SU-DHL-6 (cell line): ENCODE measurements around the gene NMT1.

ENCODE experiments used
- H2AFZ ChIP-seq: fragments of 200-600 bp; sonication (generic); 2 replicates; pipeline ENCODE4 v1.6.1; 2014; ENCODE audit warnings: low read depth, mild to moderate bottlenecking, moderate library complexity, mixed read lengths, antibody characterized with exemption, low read length; ENCODE audit not compliant: severe bottlenecking
- H3F3A ChIP-seq: fragments of 200-600 bp; shearing (Covaris generic); 2 replicates; pipeline ENCODE4 v1.6.0; 2016; ENCODE audit warnings: antibody characterized with exemption, mild to moderate bottlenecking; ENCODE audit not compliant: insufficient read depth
- H3K27ac ChIP-seq: fragments of 200-600 bp; sonication (generic); 2 replicates; pipeline ENCODE4 v1.5.1; 2016; ENCODE audit warnings: low read depth, mild to moderate bottlenecking, low read length, moderate library complexity, mixed read lengths
- H3K27me3 ChIP-seq: fragments of 200-600 bp; sonication (generic), shearing (Covaris generic); 2 replicates; pipeline ENCODE4 v1.6.0; 2014; ENCODE audit warnings: mild to moderate bottlenecking, low read length
- H3K36me3 ChIP-seq: fragments of 200-600 bp; sonication (generic); 2 replicates; pipeline ENCODE4 v1.6.1; 2014; ENCODE audit warnings: mild to moderate bottlenecking, low read length, mixed read lengths
- H3K4me2 ChIP-seq: fragments of 300-600, 200-600 bp; shearing (Covaris generic), sonication (generic); 2 replicates; pipeline ENCODE4 v1.6.0; 2014; ENCODE audit warnings: low read length, low read depth, mild to moderate bottlenecking; ENCODE audit not compliant: poor library complexity, severe bottlenecking
- H3K4me3 ChIP-seq: fragments of 200-600 bp; sonication (generic); 2 replicates; pipeline ENCODE4 v1.5.1; 2014; ENCODE audit warnings: antibody characterized with exemption, low read length, mild to moderate bottlenecking, mixed read lengths; ENCODE audit not compliant: insufficient read depth, poor library complexity, severe bottlenecking
- H3K79me2 ChIP-seq: fragments of 200-600 bp; sonication (generic); 2 replicates; pipeline ENCODE4 v1.6.1; 2014; ENCODE audit warnings: mild to moderate bottlenecking, low read length, moderate library complexity; ENCODE audit not compliant: insufficient read depth
- H3K9ac ChIP-seq: fragments of 200-600 bp; sonication (generic); 2 replicates; pipeline ENCODE4 v1.7.0; 2014; ENCODE audit warnings: mild to moderate bottlenecking, low read length
- H3K9me2 ChIP-seq: fragments of 200-600 bp; sonication (generic); replicated peaks from 2 replicates; pipeline ENCODE4 v1.6.1; 2014; ENCODE audit warnings: low read length; ENCODE audit not compliant: insufficient read depth
- H3K9me3 ChIP-seq: fragments of 200-600 bp; sonication (generic); 2 replicates; pipeline ENCODE4 v1.6.1; 2014; ENCODE audit warnings: low read length, mixed read lengths; ENCODE audit not compliant: insufficient read depth
- H4K20me1 ChIP-seq: fragments of 200-600 bp; sonication (generic); 2 replicates; pipeline ENCODE4 v1.6.1; 2014; ENCODE audit warnings: low read depth, mild to moderate bottlenecking, antibody characterized with exemption, low read length, moderate library complexity, mixed read lengths
- CTCF ChIP-seq: fragments of 200-600 bp; sonication (generic); IDR thresholded peaks from one replicate; pipeline ENCODE4 v1.5.1; 2017; ENCODE audit warnings: antibody characterized with exemption, mild to moderate bottlenecking, low read length, moderate library complexity; ENCODE audit not compliant: insufficient read depth, poor library complexity, severe bottlenecking
- EZH2phosphoT487 ChIP-seq: fragments of 200-600 bp; sonication (generic), shearing (Covaris generic); conservative IDR thresholded peaks from 2 replicates; pipeline ENCODE4 v1.6.1; 2018; ENCODE audit warnings: mild to moderate bottlenecking, antibody characterized with exemption, low read length, moderate library complexity, mixed read lengths

Gene NMT1

DNA sequence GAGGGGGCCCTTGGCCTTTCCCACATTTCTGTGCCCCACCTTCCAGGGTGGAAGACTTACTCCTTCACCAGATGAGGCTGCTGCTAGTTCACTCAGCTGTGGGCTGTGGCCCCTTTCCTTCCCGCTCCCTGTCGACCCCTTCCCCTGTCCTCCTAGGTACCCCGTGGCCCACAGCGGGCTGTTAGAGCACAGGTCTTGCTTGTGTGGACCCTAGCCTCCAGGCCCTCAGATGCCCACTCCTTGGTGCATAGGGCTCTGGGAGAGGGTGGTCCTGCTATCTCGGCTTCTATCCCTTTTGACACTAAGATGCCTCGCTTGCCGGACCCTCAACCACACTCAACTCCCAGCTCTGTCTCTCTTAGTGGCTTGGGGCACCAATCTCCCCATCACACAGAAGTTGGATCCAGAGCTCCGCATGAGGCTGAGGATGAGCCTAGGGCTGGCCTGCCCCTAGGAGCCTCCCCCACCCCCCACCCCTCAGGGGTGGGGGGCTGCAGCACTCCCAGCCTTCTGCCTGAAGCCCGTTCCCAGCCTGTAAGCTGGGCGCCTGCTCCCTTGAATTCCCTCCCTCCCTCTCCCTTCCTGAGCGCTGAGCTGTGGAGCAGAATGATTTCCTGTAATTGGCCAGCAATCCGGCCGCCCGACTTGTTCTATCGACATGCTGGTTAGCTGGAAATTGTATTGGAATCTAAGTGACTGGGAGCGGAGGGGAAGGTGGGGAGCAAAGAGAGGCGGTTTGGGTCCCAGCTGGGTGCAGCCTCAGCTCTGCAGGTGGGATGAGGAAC, 40.6 kb upstream of the NMT1 start:
- Histone ChIP-seq H3K9ac (no peak overlapping the region), H3K27ac (no peak overlapping the region), H3K79me2 (no peaks in the 10 kb centered on the region), H2AFZ (no peak overlapping the region), H3F3A (no peaks in the 10 kb centered on the region), H3K9me2 (no peaks in the 10 kb centered on the region), H3K27me3 (no peaks in the 10 kb centered on the region), H4K20me1 (no peaks in the 10 kb centered on the region), H3K9me3 (no peaks in the 10 kb centered on the region), H3K36me3 (no peaks in the 10 kb centered on the region), H3K4me2 (no peak overlapping the region), H3K4me3 (no peak overlapping the region)
- TF ChIP-seq EZH2phosphoT487 = no peak
- no peak for TF ChIP-seq CTCF

GRCh38 chr17:45021607-45022287, 39.4 kb upstream of the NMT1 start:
- TF ChIP-seq CTCF = peak; percentile 88
- TF ChIP-seq EZH2phosphoT487 = no peak
- no peak overlapping the region for H3K4me2 ChIP-seq
- no peak overlapping the region for H3K4me3 ChIP-seq
- H3K27me3 ChIP-seq = no peaks in the 10 kb centered on the region
- no peaks in the 10 kb centered on the region for H3K79me2 ChIP-seq
- H3K9me2 ChIP-seq = no peaks in the 10 kb centered on the region
- H3K27ac ChIP-seq = no peak overlapping the region
- H3K9me3 ChIP-seq = no peaks in the 10 kb centered on the region
- no peaks in the 10 kb centered on the region for H3F3A ChIP-seq
- H3K36me3 ChIP-seq = no peaks in the 10 kb centered on the region
- no peak overlapping the region for H3K9ac ChIP-seq
- H2AFZ ChIP-seq = no peak overlapping the region
- H4K20me1 ChIP-seq = no peaks in the 10 kb centered on the region

GRCh38 chr17:45022288-45022648, 38.8 kb upstream of the NMT1 start:
- no peak overlapping the region for H3K9ac ChIP-seq
- H3F3A ChIP-seq = no peaks in the 10 kb centered on the region
- H3K79me2 ChIP-seq = no peaks in the 10 kb centered on the region
- TF ChIP-seq CTCF (no peak), EZH2phosphoT487 (no peak)
- H3K27ac ChIP-seq = no peak overlapping the region
- no peak overlapping the region for H3K4me2 ChIP-seq
- no peak overlapping the region for H3K4me3 ChIP-seq
- H3K27me3 ChIP-seq = no peaks in the 10 kb centered on the region
- no peaks in the 10 kb centered on the region for H3K9me3 ChIP-seq
- H4K20me1 ChIP-seq = no peaks in the 10 kb centered on the region
- no peak overlapping the region for H2AFZ ChIP-seq
- H3K9me2 ChIP-seq = no peaks in the 10 kb centered on the region
- H3K36me3 ChIP-seq = no peaks in the 10 kb centered on the region
